KBM-7 (cell line): ENCODE data around the gene RTP3.
"Not testable (repeated sequence)": the region's sequence is repeated elsewhere in the genome, so short reads cannot be mapped to it uniquely, and the experiment has no call there.

Experiments
- DNase-seq: peaks from one replicate; pipeline ENCODE4 v3.0.0-alpha.2; 2015
- in situ Hi-C: fragments of 300-500 bp; cut with MboI; formaldehyde crosslinking; loops from 2 replicates; pipeline ENCODE4 v1.14.3; 2020; ENCODE audit warnings: low sequenced_read_pairs, low pct_unique_long_range_greater_than_20kb, mixed read lengths

Gene RTP3

DNA sequence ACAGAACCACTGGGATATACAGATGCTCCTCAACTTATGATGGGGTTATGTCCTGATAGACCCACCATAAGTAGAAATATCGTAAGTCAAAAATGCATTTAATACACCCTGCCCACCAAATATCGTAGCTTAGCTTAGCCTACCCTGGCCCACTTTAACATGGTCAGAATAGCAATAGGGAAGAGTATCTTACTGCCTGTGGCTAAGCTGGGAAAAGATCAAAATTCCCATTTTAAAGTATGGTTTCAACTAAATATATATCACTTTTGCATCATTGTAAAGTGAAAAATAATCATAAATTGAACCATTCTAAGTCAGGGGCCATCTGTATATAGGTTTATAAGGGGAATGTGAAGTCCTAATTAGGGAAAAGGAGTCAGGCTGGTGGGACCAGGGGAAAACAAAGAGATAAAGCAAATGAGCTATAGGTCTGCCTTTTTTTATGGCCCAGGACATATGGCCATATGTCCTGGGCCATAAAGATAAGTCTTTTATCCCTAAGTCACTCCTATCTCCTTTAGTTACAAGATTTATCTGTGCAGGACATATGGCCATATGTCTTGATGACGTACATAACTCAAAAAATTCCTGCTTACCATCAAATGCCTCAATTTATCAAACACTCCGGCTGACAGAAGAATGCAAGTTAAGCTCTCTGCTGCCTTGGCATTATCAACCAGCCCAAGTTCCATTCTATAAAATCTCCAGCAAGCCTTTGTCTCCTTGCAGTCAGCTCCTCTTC, 11.2 kb downstream of the RTP3 start:
- in situ Hi-C loops: no loop called here
- no peak for DNase-seq

GRCh38 chr3:46509661-46510187, 11.9 kb downstream of the RTP3 start:
- in situ Hi-C loops: no loop called here
- DNase-seq: no peak

DNA sequence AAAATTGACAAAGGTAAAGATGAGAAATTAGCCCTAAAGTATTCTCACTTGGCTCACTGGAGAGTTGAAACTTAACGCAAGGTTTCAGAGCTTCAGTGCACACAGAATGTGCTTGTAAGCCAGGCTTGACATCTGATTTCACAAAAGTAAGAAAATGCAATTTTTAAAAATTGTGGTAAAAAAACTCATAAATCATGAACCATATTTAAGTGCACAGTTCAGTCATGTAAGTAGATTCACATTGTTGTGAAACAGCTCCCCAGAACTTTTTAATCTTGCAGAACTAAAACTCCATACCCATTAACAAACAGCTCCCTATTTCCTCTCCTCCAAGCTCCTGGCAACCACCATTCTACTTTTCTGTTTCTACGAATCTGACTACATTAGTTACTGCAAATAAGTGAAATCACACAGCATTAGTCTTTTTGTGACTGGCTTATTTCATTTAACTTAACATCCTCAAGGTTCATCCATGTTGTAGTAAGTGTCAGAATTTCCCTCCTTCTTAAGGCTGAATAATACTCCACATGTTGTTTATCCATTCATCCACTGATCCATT, 14.5 kb downstream of the RTP3 start:
- in situ Hi-C loops: no loop called here
- DNase-seq: no peak

GRCh38 chr3:46516521-46516920, 18.7 kb downstream of the RTP3 start:
- no peak for DNase-seq
- in situ Hi-C loops: no loop called here

GRCh38 chr3:46517016-46517783, 19.4 kb downstream of the RTP3 start:
- in situ Hi-C loops: no loop called here
- DNase-seq: no peak

- in situ Hi-C loops: no loop called here
- DNase-seq: no peak
Measured at GRCh38 chr3:46517784-46518181, 20.0 kb downstream of the RTP3 start.

DNA sequence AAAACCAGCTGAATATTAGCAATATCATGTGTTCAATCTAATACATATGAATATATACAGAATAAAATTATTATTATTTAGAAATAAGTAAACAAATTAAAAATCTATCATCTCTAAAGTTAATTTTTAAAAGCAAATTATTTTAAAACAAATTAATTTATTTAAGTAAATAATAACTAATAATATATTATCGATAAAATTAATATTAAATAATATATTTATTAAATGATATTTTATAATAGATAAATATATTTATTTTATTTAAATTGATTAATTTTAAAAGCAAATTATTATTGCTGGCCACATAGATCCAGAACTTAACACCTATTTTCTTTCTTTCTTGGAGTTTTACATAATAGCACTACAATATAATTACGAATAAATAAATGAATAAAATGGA, 22.2 kb downstream of the RTP3 start:
- DNase-seq: no peak
- in situ Hi-C loops: no loop called here

- no peak for DNase-seq
- in situ Hi-C loops: no loop called here
Measured at GRCh38 chr3:46520531-46520930, 22.8 kb downstream of the RTP3 start.

DNA sequence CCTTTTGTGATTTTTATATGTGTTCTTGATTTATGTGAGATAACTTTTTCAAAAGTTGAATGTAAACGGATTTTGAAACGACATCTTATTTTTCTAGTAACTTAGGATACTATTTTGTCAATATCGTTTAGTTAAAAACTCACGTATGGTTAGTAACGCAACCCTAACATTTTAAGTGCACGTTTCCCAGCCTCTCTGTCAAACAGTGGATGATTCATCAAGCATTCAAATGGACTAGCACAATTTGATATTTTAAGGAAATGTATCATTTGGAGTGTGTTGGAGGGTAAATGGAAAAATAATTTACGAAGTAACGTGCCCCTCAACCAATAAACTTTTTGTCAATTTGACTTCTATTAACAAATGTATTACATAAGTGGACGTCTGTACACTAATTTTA, 23.3 kb downstream of the RTP3 start:
- no peak for DNase-seq
- in situ Hi-C loops: no loop called here

GRCh38 chr3:46522201-46522600, 24.4 kb downstream of the RTP3 start:
- in situ Hi-C loops, DNase-seq: not testable (repeated sequence)

GRCh38 chr3:46523556-46523955, 25.8 kb downstream of the RTP3 start:
- in situ Hi-C loops: no loop called here
- no peak for DNase-seq

DNA sequence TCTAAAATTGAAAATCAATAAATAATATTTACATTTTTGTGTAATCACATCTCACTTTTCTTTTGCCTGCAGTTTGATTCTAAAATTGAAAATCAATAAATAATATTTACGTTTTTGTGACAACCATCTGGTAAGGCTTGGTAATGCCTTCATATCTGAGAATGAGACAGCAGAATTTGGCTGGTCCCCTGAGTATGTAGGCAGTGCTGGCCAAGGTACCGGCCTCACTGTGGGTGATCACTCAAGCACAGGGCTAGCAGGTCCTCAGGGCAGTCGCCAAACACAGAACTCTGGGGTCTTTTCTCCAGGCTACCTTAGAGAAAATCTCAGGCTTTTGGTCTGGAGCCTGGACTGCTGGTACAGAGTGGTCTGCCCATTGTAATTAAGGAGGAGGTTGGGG, 26.2 kb downstream of the RTP3 start:
- in situ Hi-C loops: no loop called here
- DNase-seq: no peak

GRCh38 chr3:46524832-46525231, 27.1 kb downstream of the RTP3 start:
- in situ Hi-C loops: no loop called here
- no peak for DNase-seq

DNA sequence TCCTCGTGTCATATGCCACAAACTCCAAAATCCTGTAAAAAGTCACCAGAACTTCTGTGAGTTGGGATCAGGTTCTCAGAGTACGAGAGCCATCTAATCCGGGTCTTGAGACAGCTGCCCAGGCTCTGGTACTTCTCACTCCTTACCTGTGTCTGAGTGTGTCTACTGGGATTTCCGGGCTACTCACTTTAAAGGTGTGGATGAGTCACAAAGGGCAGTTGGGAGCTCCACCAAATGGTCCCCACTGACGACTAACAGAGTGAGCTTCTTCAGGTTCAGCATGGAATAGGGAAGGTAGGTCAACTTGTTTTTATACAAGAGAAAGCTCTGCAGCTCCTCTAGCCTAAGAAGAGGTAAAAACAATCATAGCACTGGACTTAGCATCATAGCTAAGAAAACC, 29.5 kb downstream of the RTP3 start:
- in situ Hi-C loops: no loop called here
- DNase-seq: no peak

DNA sequence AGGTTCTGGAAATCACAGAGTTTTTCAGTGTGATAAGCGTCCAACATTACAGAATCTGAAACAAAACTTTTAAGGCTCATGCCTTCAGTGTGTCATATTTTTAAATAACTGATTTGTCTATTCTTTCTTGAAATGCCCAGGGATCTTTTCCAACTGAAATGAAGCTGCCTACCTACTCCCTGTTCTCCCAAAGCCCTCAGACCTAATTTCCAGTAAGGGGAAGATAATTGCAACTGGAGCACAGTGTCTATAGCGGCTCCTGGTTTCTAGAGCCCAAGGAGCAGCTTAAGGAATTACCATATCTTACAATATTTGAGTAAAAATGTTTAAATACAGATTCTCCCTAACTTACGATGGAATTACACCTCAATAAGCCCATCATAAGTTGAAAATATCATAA, 35.3 kb downstream of the RTP3 start:
- DNase-seq: no peak
- in situ Hi-C loops: no loop called here

DNA sequence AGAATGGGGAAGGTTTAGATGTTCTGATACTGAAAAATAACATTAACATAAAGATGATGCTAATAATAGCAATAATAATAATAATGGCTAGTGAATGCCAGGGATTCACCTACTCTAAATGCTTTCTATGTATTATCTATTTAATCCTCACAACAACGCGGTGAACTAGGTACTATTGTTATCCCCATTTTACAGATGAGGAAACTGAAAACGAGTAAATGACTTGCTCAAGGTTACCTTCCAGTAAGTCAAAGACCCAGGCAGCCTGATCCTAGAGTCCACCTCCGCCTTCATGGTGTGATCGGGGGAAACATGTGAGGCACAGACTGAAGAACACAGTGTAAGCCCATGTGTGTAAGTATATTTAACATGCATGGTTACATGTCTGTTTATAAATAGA, 38.0 kb downstream of the RTP3 start:
- in situ Hi-C loops: no loop called here
- no peak for DNase-seq

- in situ Hi-C loops: no loop called here
- no peak for DNase-seq
Measured at GRCh38 chr3:46536758-46537157, 39.0 kb downstream of the RTP3 start.

DNA sequence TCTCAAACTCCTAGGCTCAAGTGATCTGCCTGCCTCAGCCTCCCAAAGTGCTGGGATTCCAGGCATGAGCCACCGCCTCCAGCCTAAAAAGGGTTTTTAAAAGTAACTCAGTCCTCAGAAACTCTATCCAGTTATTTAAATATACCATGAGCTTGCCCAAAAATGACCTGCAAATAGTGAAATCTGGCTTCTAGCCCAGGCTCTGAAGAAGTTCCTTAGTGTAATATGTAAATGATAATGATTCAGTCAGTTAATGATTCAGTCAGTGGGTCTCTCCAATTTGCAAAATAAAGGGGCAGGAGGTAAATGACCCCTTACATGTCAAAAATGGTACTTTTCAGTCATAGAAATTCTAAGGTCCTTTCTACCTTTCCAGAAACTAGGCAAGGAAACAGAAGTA, 39.5 kb downstream of the RTP3 start:
- no peak for DNase-seq
- in situ Hi-C loops: no loop called here

DNA sequence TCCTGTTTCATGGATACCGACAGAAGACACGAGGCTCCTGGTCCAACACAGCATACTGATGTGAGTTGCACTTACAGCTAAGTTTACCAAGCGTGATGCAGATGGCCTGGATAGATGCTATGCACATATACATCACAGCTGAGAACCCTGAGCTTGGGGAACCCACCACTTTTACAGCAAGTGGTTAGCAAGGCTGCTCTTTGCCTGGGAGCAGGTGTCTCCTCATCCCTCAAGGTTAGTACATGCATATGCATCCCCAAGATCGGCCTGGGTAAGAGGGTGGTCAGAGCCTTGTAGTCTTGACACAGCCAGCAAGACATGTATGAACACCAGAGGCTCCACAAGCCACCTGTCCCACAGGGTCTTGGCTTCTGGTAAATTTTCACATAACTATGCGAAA, 40.0 kb downstream of the RTP3 start:
- in situ Hi-C loops: no loop called here

DNA sequence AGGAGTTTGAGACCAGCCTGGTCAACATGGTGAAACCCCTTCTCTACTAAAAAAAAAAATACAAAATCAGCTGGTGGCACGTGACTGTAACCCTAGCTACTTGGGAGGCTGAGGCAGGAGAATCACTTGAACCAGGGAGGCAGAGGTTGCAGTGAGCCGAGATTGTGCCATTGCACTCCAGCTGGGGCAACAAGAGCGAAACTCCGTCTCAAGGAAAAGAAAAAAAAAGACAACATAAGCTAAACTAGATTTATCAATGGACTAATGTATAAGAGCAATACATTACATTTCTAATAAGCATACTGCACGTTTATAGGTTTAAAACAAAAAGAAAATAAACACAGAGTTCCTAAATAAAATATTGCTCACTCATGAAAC, 40.6 kb downstream of the RTP3 start:
- in situ Hi-C loops, DNase-seq: not testable (repeated sequence)

More for the DNA sequence above, 40.0 kb downstream of the RTP3 start:
- DNase-seq: no peak
